ENCODE results near the gene LENG8.

DNA sequence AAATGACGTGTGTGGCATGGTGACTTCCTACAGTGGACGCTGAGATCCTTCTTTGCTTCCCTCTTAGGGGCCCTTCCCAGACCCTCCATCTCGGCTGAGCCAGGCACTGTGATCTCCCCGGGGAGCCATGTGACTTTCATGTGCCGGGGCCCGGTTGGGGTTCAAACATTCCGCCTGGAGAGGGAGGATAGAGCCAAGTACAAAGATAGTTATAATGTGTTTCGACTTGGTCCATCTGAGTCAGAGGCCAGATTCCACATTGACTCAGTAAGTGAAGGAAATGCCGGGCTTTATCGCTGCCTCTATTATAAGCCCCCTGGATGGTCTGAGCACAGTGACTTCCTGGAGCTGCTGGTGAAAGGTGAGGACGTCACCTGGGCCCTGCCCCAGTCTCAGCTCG, 58.8 kb downstream of the LENG8 start:
- TF ChIP-seq, protein P1, sequence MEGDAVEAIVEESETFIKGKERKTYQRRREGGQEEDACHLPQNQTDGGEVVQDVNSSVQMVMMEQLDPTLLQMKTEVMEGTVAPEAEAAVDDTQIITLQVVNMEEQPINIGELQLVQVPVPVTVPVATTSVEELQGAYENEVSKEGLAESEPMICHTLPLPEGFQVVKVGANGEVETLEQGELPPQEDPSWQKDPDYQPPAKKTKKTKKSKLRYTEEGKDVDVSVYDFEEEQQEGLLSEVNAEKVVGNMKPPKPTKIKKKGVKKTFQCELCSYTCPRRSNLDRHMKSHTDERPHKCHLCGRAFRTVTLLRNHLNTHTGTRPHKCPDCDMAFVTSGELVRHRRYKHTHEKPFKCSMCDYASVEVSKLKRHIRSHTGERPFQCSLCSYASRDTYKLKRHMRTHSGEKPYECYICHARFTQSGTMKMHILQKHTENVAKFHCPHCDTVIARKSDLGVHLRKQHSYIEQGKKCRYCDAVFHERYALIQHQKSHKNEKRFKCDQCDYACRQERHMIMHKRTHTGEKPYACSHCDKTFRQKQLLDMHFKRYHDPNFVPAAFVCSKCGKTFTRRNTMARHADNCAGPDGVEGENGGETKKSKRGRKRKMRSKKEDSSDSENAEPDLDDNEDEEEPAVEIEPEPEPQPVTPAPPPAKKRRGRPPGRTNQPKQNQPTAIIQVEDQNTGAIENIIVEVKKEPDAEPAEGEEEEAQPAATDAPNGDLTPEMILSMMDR (IDR thresholded peaks at IDR 0.05): no peak
- no peak for TF ChIP-seq POLR2A (IDR thresholded peaks at IDR 0.05)

All from adrenal gland (tissue), 5 donors.